Aorta (tissue), 5 donors: ENCODE data around the gene DAPK1. TPM values are rescaled to one million over a fixed set of nuclear protein-coding genes. Genes with fewer than 3 reads are reported as not detected.

Experiments used
- ATAC-seq: fragments of 200-7000 bp; cut with Tn5 transposase; one replicate; pipeline ENCODE4 v1.9.1; 2022; ENCODE audit warnings: moderate library complexity; ENCODE audit not compliant: low FRiP score
- DNase-seq, 2 donors: peaks; one replicate each; pipeline ENCODE4 v3.0.0-alpha.2; 2020
- H3K27ac ChIP-seq, 2 donors: one replicate each; pipeline ENCODE4 v1.5.1; 2013; ENCODE audit warnings: low read length in 2 of 2, mild to moderate bottlenecking in 2 of 2, moderate library complexity in 2 of 2, control low read depth in 1 of 2, inconsistent platforms in 1 of 2, low read depth in 1 of 2
- H3K27me3 ChIP-seq, 2 donors: one replicate each; pipeline ENCODE4 v1.6.1; 2013; ENCODE audit warnings: control low read depth in 1 of 2, low read length in 1 of 2, mild to moderate bottlenecking in 1 of 2, moderate library complexity in 1 of 2; ENCODE audit not compliant: insufficient read depth in 2 of 2, control insufficient read depth in 1 of 2
- H3K36me3 ChIP-seq, 2 donors: one replicate each; pipeline ENCODE4 v1.6.1; 2013; ENCODE audit warnings: control low read depth in 1 of 2, low read length in 1 of 2, mild to moderate bottlenecking in 1 of 2; ENCODE audit not compliant: insufficient read depth in 2 of 2, control insufficient read depth in 1 of 2
- H3K4me1 ChIP-seq, 2 donors: one replicate each; pipeline ENCODE4 v1.6.1; 2013; ENCODE audit warnings: low read length in 2 of 2, control low read depth in 1 of 2, mild to moderate bottlenecking in 1 of 2, moderate library complexity in 1 of 2; ENCODE audit not compliant: insufficient read depth in 2 of 2, control insufficient read depth in 1 of 2
- H3K4me3 ChIP-seq, 2 donors: one replicate each; pipeline ENCODE4 v1.5.1; 2013; ENCODE audit warnings: low read length in 2 of 2, control low read depth in 1 of 2, mild to moderate bottlenecking in 1 of 2
- H3K9me3 ChIP-seq: one replicate; pipeline ENCODE4 v1.6.1; 2013; ENCODE audit warnings: mild to moderate bottlenecking, low read length; ENCODE audit not compliant: control insufficient read depth
- WGBS, 2 donors: extraction: QIAGEN DNeasy Blood & Tissue Kit; methylation state at CpG; one replicate each; pipeline ENCODE4 v1.1.7; 2013; 5-methylcytosine and 5-hydroxymethylcytosine counted together
- intact Hi-C, 2 donors: fragments of 100-400 bp; cut with DNase I; formaldehyde crosslinking; loops; one replicate each; pipeline versions ENCODE4 v1.14.2 to v1.15.0; 2022
- polyA plus RNA-seq, 2 donors: library from polyadenylated mRNA; stranded (reverse); fragments of 200-250 nt; gene quantifications; one replicate each; pipeline ENCODE4 v1.2.3, GENCODE V29; 2013
- total RNA-seq, 2 donors: library from RNA; stranded (reverse); fragmentation: NEBNext Ultra II Directional; extraction: Animal tissue kit (Norgen Biotek cat#: 25700); gene quantifications; one replicate each; pipeline ENCODE4 v1.2.1, GENCODE V29; 2021
- donor health status: healthy with polysubstance abuse.
- donor health status: Bipolar disorder and iron deficiency.
- donor health status: DM: no; HTN: no; CAD: no.
- donor health status: DM: no; HTN: no; CAD: no.
- donor health status: DM: yes; HTN: yes; CAD: no.

Gene DAPK1
- total and polyA plus RNA-seq, 4 donors = 6.5 to 41.7 (median 21.7) TPM

GRCh38 chr9:87518702-87519335, 21.2 kb downstream of the DAPK1 start:
- Histone ChIP-seq H3K27me3 (no peaks in the 10 kb centered on the region), H3K9me3 (no peaks in the 10 kb centered on the region), H3K27ac (no peak overlapping the region), H3K36me3 (no peaks in the 10 kb centered on the region), H3K4me3 (no peak overlapping the region), H3K4me1 (no peaks in the 10 kb centered on the region)
- WGBS, 2 donors = 46 to 56% methylated on average over 12 of the region's 12 CpGs
- DNase-seq (peak in 1 of 2 donors; percentile 74), ATAC-seq (peak; percentile 86)
- intact Hi-C loops = no loop called here

- no peak overlapping the region for H3K4me3 ChIP-seq
- H3K27ac ChIP-seq = no peak overlapping the region
- no peaks in the 10 kb centered on the region for H3K27me3 ChIP-seq
- H3K36me3 ChIP-seq = no peaks in the 10 kb centered on the region
- no peaks in the 10 kb centered on the region for H3K4me1 ChIP-seq
- intact Hi-C loops = no loop called here
- WGBS, 2 donors = 73 to 75% methylated on average over 3 of the region's 3 CpGs
- ATAC-seq = peak; percentile 24
- DNase-seq = no peak
- H3K9me3 ChIP-seq = no peaks in the 10 kb centered on the region
These were observed 21.8 kb downstream of the DAPK1 start for GRCh38 chr9:87519461-87519860.

- Histone ChIP-seq H3K27ac (no peak overlapping the region), H3K4me1 (no peaks in the 10 kb centered on the region), H3K36me3 (no peaks in the 10 kb centered on the region), H3K27me3 (no peaks in the 10 kb centered on the region), H3K9me3 (no peaks in the 10 kb centered on the region), H3K4me3 (no peak overlapping the region)
- intact Hi-C loops = no loop called here
- ATAC-seq (no peak), DNase-seq (no peak)
- 85 to 88% methylated on average over 6 of the region's 6 CpGs for WGBS, 2 donors
These were observed 22.6 kb downstream of the DAPK1 start for GRCh38 chr9:87520172-87520683.

GRCh38 chr9:87521834-87522233, 24.2 kb downstream of the DAPK1 start:
- Histone ChIP-seq H3K27ac (no peak overlapping the region), H3K9me3 (no peaks in the 10 kb centered on the region), H3K4me3 (no peak overlapping the region), H3K4me1 (no peaks in the 10 kb centered on the region), H3K27me3 (no peaks in the 10 kb centered on the region), H3K36me3 (no peaks in the 10 kb centered on the region)
- no peak for DNase-seq
- 81 to 85% methylated on average over 7 of the region's 7 CpGs for WGBS, 2 donors
- intact Hi-C loops = no loop called here
- ATAC-seq = no peak

- H3K9me3 ChIP-seq = no peaks in the 10 kb centered on the region
- no peaks in the 10 kb centered on the region for H3K4me1 ChIP-seq
- no peak overlapping the region for H3K27ac ChIP-seq
- intact Hi-C loops = no loop called here
- H3K4me3 ChIP-seq = no peak overlapping the region
- ATAC-seq (no peak), DNase-seq (no peak)
- no peaks in the 10 kb centered on the region for H3K27me3 ChIP-seq
- no peaks in the 10 kb centered on the region for H3K36me3 ChIP-seq
- WGBS, 2 donors = 88 to 90% methylated on average over 5 of the region's 5 CpGs
These were observed 26.4 kb downstream of the DAPK1 start for GRCh38 chr9:87524061-87524460.

GRCh38 chr9:87525546-87526303, 28.1 kb downstream of the DAPK1 start:
- intact Hi-C loops = no loop called here
- H3K27ac ChIP-seq = no peak overlapping the region
- WGBS, 2 donors = 95 to 97% methylated on average over 9 of the region's 9 CpGs
- DNase-seq (no peak), ATAC-seq (no peak)
- no peaks in the 10 kb centered on the region for H3K27me3 ChIP-seq
- H3K4me3 ChIP-seq = no peak overlapping the region
- H3K4me1 ChIP-seq = no peaks in the 10 kb centered on the region
- no peaks in the 10 kb centered on the region for H3K9me3 ChIP-seq
- no peaks in the 10 kb centered on the region for H3K36me3 ChIP-seq

GRCh38 chr9:87527211-87527916, 29.7 kb downstream of the DAPK1 start:
- Histone ChIP-seq H3K36me3 (no peaks in the 10 kb centered on the region), H3K27ac (no peak overlapping the region)
- ATAC-seq = no peak

GRCh38 chr9:87528969-87529368, 31.3 kb downstream of the DAPK1 start:
- H3K27ac ChIP-seq = no peak overlapping the region
- DNase-seq (no peak), ATAC-seq (no peak)
- no peak overlapping the region for H3K4me3 ChIP-seq
- WGBS, 2 donors = 94 to 95% methylated on average over 6 of the region's 6 CpGs
- no peaks in the 10 kb centered on the region for H3K4me1 ChIP-seq
- no peaks in the 10 kb centered on the region for H3K9me3 ChIP-seq
- intact Hi-C loops = no loop called here
- H3K27me3 ChIP-seq = no peaks in the 10 kb centered on the region
- no peaks in the 10 kb centered on the region for H3K36me3 ChIP-seq

More at GRCh38 chr9:87527211-87527916, 29.7 kb downstream of the DAPK1 start:
- intact Hi-C loops = no loop called here
- Histone ChIP-seq H3K27me3 (no peaks in the 10 kb centered on the region), H3K9me3 (no peaks in the 10 kb centered on the region), H3K4me1 (no peaks in the 10 kb centered on the region), H3K4me3 (no peak overlapping the region)
- WGBS, 2 donors = 77 to 86% methylated on average over 13 of the region's 13 CpGs
- DNase-seq = no peak
